T-cell (primary cell): ENCODE results near the gene TMEM270. TPM values are rescaled to one million over a fixed set of nuclear protein-coding genes. Genes with fewer than 3 reads are reported as not detected.
A peak's percentile ranks its signal among the peaks of the same experiment; 100 is the strongest.

ENCODE experiments used
- ATAC-seq, 4 experiments: fragments of 200-7000 bp in 3 of 4; fragments of 150-1000 bp in 1 of 4; cut with Tn5 transposase; replicated peaks in 1 of 4; 1 replicate in 3 of 4; 2 replicates in 1 of 4; pipeline ENCODE4 v1.10.0; 2021; ENCODE audit warnings: moderate library complexity in 3 of 4, mild to moderate bottlenecking in 2 of 4, moderate number of reproducible peaks in 1 of 4
- CTCF ChIA-PET, 2 donors: fragments of 300-600 bp; sonication (Branson Sonifier 250); formaldehyde crosslinking; loops; one replicate each; lab custom pipeline; 2022; ENCODE audit warnings: antibody characterized with exemption in 2 of 2; lab: Charles Lee
- POLR2A ChIA-PET, 2 donors: fragments of 300-600 bp; sonication (Branson Sonifier 250); formaldehyde crosslinking; loops; one replicate each; lab custom pipeline; 2022; ENCODE audit warnings: antibody characterized with exemption in 2 of 2; lab: Charles Lee
- DNase-seq, 35 experiments: peaks; one replicate each; pipeline versions ENCODE4 v3.0.0 to v3.0.0-alpha.2; 2013 to 2023
- H3K27ac ChIP-seq: one replicate; pipeline ENCODE4 v1.5.1; 2013; ENCODE audit warnings: low read length
- H3K27me3 ChIP-seq, 2 experiments: replicated peaks in 1 of 2; 1 replicate in 1 of 2; 2 replicates in 1 of 2; pipeline versions ENCODE4 v1.6.1 to v1.7.0; 2013; ENCODE audit warnings: low read length in 1 of 2, mixed read lengths in 1 of 2; ENCODE audit not compliant: control insufficient read depth in 2 of 2, insufficient read depth in 2 of 2; ENCODE audit errors: extremely low read depth in 1 of 2
- H3K36me3 ChIP-seq, 2 donors: 1 replicate in 1 of 2; 2 replicates in 1 of 2; pipeline versions ENCODE4 v1.6.1 to v1.7.0; 2013; ENCODE audit warnings: low read length in 1 of 2; ENCODE audit not compliant: control insufficient read depth in 2 of 2, insufficient read depth in 1 of 2; ENCODE audit errors: extremely low read depth in 1 of 2
- H3K4me1 ChIP-seq, 2 experiments: 1 replicate in 1 of 2; 2 replicates in 1 of 2; pipeline versions ENCODE4 v1.6.1 to v1.7.0; 2013; ENCODE audit warnings: low read length in 2 of 2, mixed read lengths in 1 of 2; ENCODE audit not compliant: insufficient read depth in 2 of 2, control insufficient read depth in 1 of 2; ENCODE audit errors: extremely low read depth in 1 of 2
- H3K4me3 ChIP-seq, 2 donors: 1 replicate in 1 of 2; 2 replicates in 1 of 2; pipeline versions ENCODE4 v1.5.1 to v1.7.0; 2013; ENCODE audit warnings: mild to moderate bottlenecking in 2 of 2, low read length in 1 of 2, moderate library complexity in 1 of 2; ENCODE audit not compliant: control insufficient read depth in 1 of 2; ENCODE audit errors: extremely low read depth in 1 of 2
- H3K9me3 ChIP-seq: 2 replicates; pipeline ENCODE4 v1.7.0; 2013
- H3K27ac Mint-ChIP-seq, 2 donors: one replicate each; pipeline ENCODE4 v1.8.0; 2020 to 2021; ENCODE audit warnings: mild to moderate bottlenecking in 2 of 2, mixed read lengths in 2 of 2
- H3K27me3 Mint-ChIP-seq, 2 donors: one replicate each; pipeline ENCODE4 v1.8.0; 2021 to 2022; ENCODE audit warnings: mixed read lengths in 2 of 2
- H3K36me3 Mint-ChIP-seq: one replicate; pipeline ENCODE4 v1.8.0; 2021; ENCODE audit warnings: mixed read lengths
- H3K4me1 Mint-ChIP-seq, 3 donors: one replicate each; pipeline ENCODE4 v1.8.0; 2020 to 2022; ENCODE audit warnings: mixed read lengths in 3 of 3, mild to moderate bottlenecking in 1 of 3
- H3K4me3 Mint-ChIP-seq, 3 donors: one replicate each; pipeline ENCODE4 v1.8.0; 2020 to 2022; ENCODE audit warnings: mild to moderate bottlenecking in 3 of 3, mixed read lengths in 3 of 3, moderate library complexity in 3 of 3
- H3K9me3 Mint-ChIP-seq, 3 donors: one replicate each; pipeline ENCODE4 v1.8.0; 2020 to 2022; ENCODE audit warnings: mixed read lengths in 3 of 3
- WGBS: methylation state at CpG from one replicate; pipeline ENCODE4 v1.1.5; 2013; ENCODE audit warnings: missing lambda C conversion rate; ENCODE audit not compliant: insufficient coverage; 5-methylcytosine and 5-hydroxymethylcytosine counted together
- total RNA-seq, 35 experiments: library from RNA in 6 of 35; stranded (reverse) in 6 of 35; fragments of 120-200 nt in 1 of 35; gene quantifications; one replicate each; pipeline versions ENCODE4 v1.2.1 to v1.2.4 and lab custom pipeline; 2013 to 2026

TMEM270 gene
- total RNA-seq, 5 donors from 2014 or later (not counting 1 experiment from before 2014, with no cell fraction given): not detected

- WGBS: 35% methylated on average over 1 of the region's 1 CpG
- no peak overlapping the region for H3K27ac ChIP-seq
Measured at GRCh38 chr7:73896454-73896853, 35.5 kb downstream of the TMEM270 start.

GRCh38 chr7:73899731-73900142 is 38.8 kb downstream of the TMEM270 start:
- peaks cover 0 to 32% of the 10 kb centered on the region in 2 experiments for H3K27me3 ChIP-seq
- H3K27ac Mint-ChIP-seq: no peak overlapping the region
- H3K27ac ChIP-seq: no peak overlapping the region
- H3K9me3 ChIP-seq: no peaks in the 10 kb centered on the region
- H3K9me3 Mint-ChIP-seq: peaks cover 0 to 12% (median 4%) of the 10 kb centered on the region in 3 donors
- H3K36me3 Mint-ChIP-seq: no peaks in the 10 kb centered on the region
- WGBS: 87% methylated on average over 13 of the region's 15 CpGs
- no peaks in the 10 kb centered on the region for H3K4me1 ChIP-seq
- ChIA-PET POLR2A (no interaction called here), CTCF (no interaction called here)
- no peaks in the 10 kb centered on the region for H3K4me1 Mint-ChIP-seq
- ATAC-seq (no peak), DNase-seq (no peak)
- H3K36me3 ChIP-seq: no peaks in the 10 kb centered on the region
- no peak overlapping the region for H3K4me3 ChIP-seq
- no peak overlapping the region for H3K4me3 Mint-ChIP-seq
- peaks cover 3 to 4% of the 10 kb centered on the region in 2 donors for H3K27me3 Mint-ChIP-seq

More at GRCh38 chr7:73896454-73896853, 35.5 kb downstream of the TMEM270 start:
- ChIA-PET POLR2A (interaction anchor here in 1 of 2 donors (0.6 kb wide), 1 partner anchor 260 kb away, joined by 6 read pairs; no protein-coding TSS in a partner anchor), CTCF (no interaction called here)
- no peaks in the 10 kb centered on the region for H3K36me3 Mint-ChIP-seq
- H3K4me1 ChIP-seq: no peaks in the 10 kb centered on the region
- H3K4me3 ChIP-seq: no peak overlapping the region
- H3K27me3 Mint-ChIP-seq: peaks cover 0 to 7% of the 10 kb centered on the region in 2 donors
- H3K9me3 Mint-ChIP-seq: peaks cover 0 to 12% (median 4%) of the 10 kb centered on the region in 3 donors
- ATAC-seq (no peak), DNase-seq (no peak)
- H3K27ac Mint-ChIP-seq: no peak overlapping the region
- no peak overlapping the region for H3K4me3 Mint-ChIP-seq
- peaks cover 0 to 39% of the 10 kb centered on the region in 2 experiments for H3K27me3 ChIP-seq
- no peaks in the 10 kb centered on the region for H3K36me3 ChIP-seq
- no peaks in the 10 kb centered on the region for H3K9me3 ChIP-seq
- H3K4me1 Mint-ChIP-seq: peaks cover 0 to 5% (median 0%) of the 10 kb centered on the region in 3 donors

- Mint-ChIP-seq H3K27ac (no peak overlapping the region), H3K4me3 (no peak overlapping the region), H3K36me3 (no peaks in the 10 kb centered on the region), H3K4me1 (no peaks in the 10 kb centered on the region), H3K27me3 (peaks cover 3 to 4% of the 10 kb centered on the region in 2 donors), H3K9me3 (peaks cover 0 to 12% (median 4%) of the 10 kb centered on the region in 3 donors)
- WGBS: 64% methylated on average over 3 of the region's 5 CpGs
- Histone ChIP-seq H3K4me3 (no peak overlapping the region), H3K4me1 (no peaks in the 10 kb centered on the region), H3K9me3 (no peaks in the 10 kb centered on the region), H3K36me3 (no peaks in the 10 kb centered on the region), H3K27ac (no peak overlapping the region), H3K27me3 (peaks cover 0 to 32% of the 10 kb centered on the region in 2 experiments)
- POLR2A ChIA-PET: no interaction called here
- DNase-seq (no peak), ATAC-seq (no peak)
- CTCF ChIA-PET: no interaction called here
Measured at GRCh38 chr7:73900286-73900685, 39.3 kb downstream of the TMEM270 start.

- Mint-ChIP-seq H3K36me3 (no peaks in the 10 kb centered on the region), H3K4me1 (no peaks in the 10 kb centered on the region), H3K27ac (no peak overlapping the region), H3K27me3 (peaks cover 0 to 6% of the 10 kb centered on the region in 2 donors), H3K4me3 (no peak overlapping the region), H3K9me3 (peaks cover 0 to 7% (median 0%) of the 10 kb centered on the region in 3 donors)
- ATAC-seq (no peak), DNase-seq (no peak)
- Histone ChIP-seq H3K27me3 (peaks cover 0 to 35% of the 10 kb centered on the region in 2 experiments), H3K4me1 (no peaks in the 10 kb centered on the region), H3K27ac (no peak overlapping the region), H3K9me3 (no peaks in the 10 kb centered on the region), H3K36me3 (no peaks in the 10 kb centered on the region), H3K4me3 (no peak overlapping the region)
- WGBS: 11% methylated on average over 1 of the region's 3 CpGs
- ChIA-PET POLR2A (no interaction called here), CTCF (no interaction called here)
Measured at GRCh38 chr7:73901231-73901822, 40.4 kb downstream of the TMEM270 start.

GRCh38 chr7:73901823-73902597 is 41.1 kb downstream of the TMEM270 start:
- Mint-ChIP-seq H3K27ac (no peak overlapping the region), H3K27me3 (peaks cover 0 to 8% of the 10 kb centered on the region in 2 donors), H3K9me3 (peaks cover 0 to 3% (median 0%) of the 10 kb centered on the region in 3 donors), H3K36me3 (no peaks in the 10 kb centered on the region), H3K4me3 (no peak overlapping the region), H3K4me1 (no peaks in the 10 kb centered on the region)
- ChIA-PET CTCF (no interaction called here), POLR2A (no interaction called here)
- Histone ChIP-seq H3K36me3 (no peaks in the 10 kb centered on the region), H3K4me3 (no peak overlapping the region), H3K9me3 (no peaks in the 10 kb centered on the region), H3K4me1 (no peaks in the 10 kb centered on the region), H3K27ac (no peak overlapping the region), H3K27me3 (peaks cover 0 to 35% of the 10 kb centered on the region in 2 experiments)
- DNase-seq: no peak
- no peak for ATAC-seq
- WGBS: 95% methylated on average over 4 of the region's 15 CpGs

GRCh38 chr7:73903321-73904218 is 42.6 kb downstream of the TMEM270 start:
- CTCF ChIA-PET: no interaction called here
- WGBS: 91% methylated on average over 12 of the region's 15 CpGs
- Histone ChIP-seq H3K9me3 (no peaks in the 10 kb centered on the region), H3K27me3 (peaks cover 0 to 40% of the 10 kb centered on the region in 2 experiments), H3K4me1 (no peaks in the 10 kb centered on the region), H3K27ac (no peak overlapping the region), H3K4me3 (no peak overlapping the region), H3K36me3 (no peaks in the 10 kb centered on the region)
- Mint-ChIP-seq H3K27ac (no peak overlapping the region), H3K27me3 (peaks cover 7 to 15% of the 10 kb centered on the region in 2 donors), H3K4me3 (no peak overlapping the region), H3K9me3 (no peaks in the 10 kb centered on the region), H3K4me1 (no peaks in the 10 kb centered on the region), H3K36me3 (no peaks in the 10 kb centered on the region)
- POLR2A ChIA-PET: no interaction called here
- DNase-seq (peak in 1 of 35 experiments; percentile 13), ATAC-seq (no peak)
